Activated naive CD8-positive, alpha-beta T cell treated with anti-CD3 and anti-CD28 coated beads for 36 hours (primary cell): ENCODE measurements around the gene PADI3. TPM values are rescaled to one million over a fixed set of nuclear protein-coding genes. Genes with fewer than 3 reads are reported as not detected.

Experiments
- DNase-seq: peaks from one replicate; pipeline ENCODE4 v3.0.0; 2021
- H3K27ac Mint-ChIP-seq: one replicate; pipeline ENCODE4 v1.8.0; 2022; ENCODE audit warnings: mild to moderate bottlenecking, moderate library complexity, mixed read lengths
- H3K27me3 Mint-ChIP-seq: one replicate; pipeline ENCODE4 v1.8.0; 2022; ENCODE audit warnings: mild to moderate bottlenecking, mixed read lengths
- H3K36me3 Mint-ChIP-seq: one replicate; pipeline ENCODE4 v1.8.0; 2021; ENCODE audit warnings: mild to moderate bottlenecking, mixed read lengths
- H3K4me1 Mint-ChIP-seq: one replicate; pipeline ENCODE4 v1.8.0; 2021; ENCODE audit warnings: mixed read lengths
- H3K4me3 Mint-ChIP-seq: one replicate; pipeline ENCODE4 v1.8.0; 2022; ENCODE audit warnings: mild to moderate bottlenecking, moderate library complexity, mixed read lengths
- H3K9me3 Mint-ChIP-seq: one replicate; pipeline ENCODE4 v1.8.0; 2022; ENCODE audit warnings: mixed read lengths
- total RNA-seq, 2 experiments: library from RNA; stranded (reverse); gene quantifications; one replicate each; pipeline ENCODE4 v1.2.3, GENCODE V29; 2021

PADI3 gene, protein sequence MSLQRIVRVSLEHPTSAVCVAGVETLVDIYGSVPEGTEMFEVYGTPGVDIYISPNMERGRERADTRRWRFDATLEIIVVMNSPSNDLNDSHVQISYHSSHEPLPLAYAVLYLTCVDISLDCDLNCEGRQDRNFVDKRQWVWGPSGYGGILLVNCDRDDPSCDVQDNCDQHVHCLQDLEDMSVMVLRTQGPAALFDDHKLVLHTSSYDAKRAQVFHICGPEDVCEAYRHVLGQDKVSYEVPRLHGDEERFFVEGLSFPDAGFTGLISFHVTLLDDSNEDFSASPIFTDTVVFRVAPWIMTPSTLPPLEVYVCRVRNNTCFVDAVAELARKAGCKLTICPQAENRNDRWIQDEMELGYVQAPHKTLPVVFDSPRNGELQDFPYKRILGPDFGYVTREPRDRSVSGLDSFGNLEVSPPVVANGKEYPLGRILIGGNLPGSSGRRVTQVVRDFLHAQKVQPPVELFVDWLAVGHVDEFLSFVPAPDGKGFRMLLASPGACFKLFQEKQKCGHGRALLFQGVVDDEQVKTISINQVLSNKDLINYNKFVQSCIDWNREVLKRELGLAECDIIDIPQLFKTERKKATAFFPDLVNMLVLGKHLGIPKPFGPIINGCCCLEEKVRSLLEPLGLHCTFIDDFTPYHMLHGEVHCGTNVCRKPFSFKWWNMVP
- not detected for total RNA-seq

DNA sequence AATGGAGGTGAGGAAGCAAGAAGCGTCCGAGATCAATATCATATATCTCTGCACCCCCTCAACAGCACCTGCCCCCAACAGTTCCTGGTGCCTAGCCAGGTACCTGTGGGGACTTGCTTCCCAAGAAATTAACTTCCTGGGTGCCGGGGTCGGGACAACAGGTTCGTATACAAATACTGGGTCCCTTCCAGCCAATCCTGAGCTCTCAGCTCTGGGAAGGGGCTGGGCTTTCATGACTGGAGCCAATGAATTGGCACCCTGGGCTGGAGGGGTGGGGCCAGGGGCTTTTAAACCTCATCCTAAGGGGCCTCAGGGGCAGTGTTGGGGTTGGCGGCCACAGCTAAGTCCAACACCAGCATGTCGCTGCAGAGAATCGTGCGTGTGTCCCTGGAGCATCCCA lies at the start of gene PADI3:
Gene PADI3 (plus strand): TSS at position 318 of the 400 bp plus-strand sequence. CDS start 40 bp downstream, at position 358.
- no peak within 1 kb of the TSS for H3K4me3 Mint-ChIP-seq
- DNase-seq = no peak

DNA sequence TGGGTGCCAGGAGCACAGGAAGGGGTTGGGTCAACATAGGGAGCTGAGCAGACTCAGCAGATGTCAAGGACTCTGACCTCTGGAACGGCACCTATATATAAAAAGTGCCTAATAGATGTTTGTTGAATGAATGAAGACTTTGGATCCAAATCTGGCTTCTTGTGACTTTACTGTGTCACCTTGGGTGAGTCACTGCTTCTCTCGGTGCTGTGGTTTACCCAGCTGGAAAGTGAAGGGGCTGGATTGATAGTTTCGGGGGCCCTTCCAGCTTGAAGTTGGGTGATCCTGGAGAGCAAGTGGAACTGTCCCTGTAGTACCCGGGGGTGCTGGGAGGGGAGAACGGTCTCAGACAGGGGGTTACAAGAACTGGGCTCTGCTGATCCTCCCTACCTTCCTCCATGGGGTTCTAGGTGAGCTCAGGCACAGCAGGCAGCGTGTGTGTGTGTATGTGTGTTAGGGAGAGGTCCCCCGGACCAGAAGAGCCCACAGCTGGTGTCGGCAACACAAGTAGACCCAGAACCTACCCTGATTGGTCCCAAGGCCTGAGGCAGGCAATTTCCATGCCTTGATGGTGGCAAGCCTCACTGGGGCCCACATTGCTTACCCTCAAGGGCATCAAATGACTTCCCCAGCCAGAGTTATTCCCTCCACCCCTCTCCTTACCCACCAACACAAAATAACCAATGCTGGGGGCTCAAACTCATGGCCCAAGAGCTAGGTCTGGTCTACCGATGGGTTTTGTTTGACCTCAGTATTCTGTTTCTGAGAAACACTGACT lies 49.4 kb upstream of the PADI3 start:
- Mint-ChIP-seq H3K27me3 (peaks cover 25% of the 10 kb centered on the region), H3K4me3 (no peak overlapping the region), H3K9me3 (no peaks in the 10 kb centered on the region), H3K27ac (no peak overlapping the region), H3K4me1 (peaks cover 31% of the 10 kb centered on the region), H3K36me3 (no peaks in the 10 kb centered on the region)
- DNase-seq = peak; percentile 18

More for the DNA sequence above, at the start of gene PADI3:
- Mint-ChIP-seq H3K4me1 (no peaks in the 10 kb centered on the region), H3K27me3 (peaks cover 11% of the 10 kb centered on the region), H3K9me3 (no peaks in the 10 kb centered on the region), H3K36me3 (no peaks in the 10 kb centered on the region), H3K27ac (no peak within 1 kb of the TSS)

DNA sequence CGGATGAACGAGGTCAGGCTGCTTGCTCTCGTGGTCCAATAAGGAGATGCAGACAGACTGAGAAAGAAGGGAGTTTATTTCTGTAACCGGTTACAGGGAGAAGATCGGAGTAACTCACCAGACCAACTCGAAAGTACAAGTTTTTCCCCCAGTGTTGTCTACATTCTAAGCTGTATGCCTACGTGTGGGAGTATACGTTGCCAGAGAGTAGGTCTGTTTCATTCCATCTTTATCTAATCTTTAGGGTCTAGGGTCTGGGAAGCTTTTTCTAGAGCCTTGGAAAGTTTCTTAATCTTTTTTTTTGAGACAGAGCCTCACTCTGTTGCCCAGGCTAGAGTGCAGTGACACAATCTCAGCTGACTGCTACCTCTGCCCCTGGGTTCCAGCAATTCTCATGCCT lies 48.7 kb upstream of the PADI3 start:
- Mint-ChIP-seq H3K27me3 (peaks cover 28% of the 10 kb centered on the region), H3K4me3 (no peak overlapping the region), H3K4me1 (peaks cover 31% of the 10 kb centered on the region), H3K27ac (no peak overlapping the region), H3K36me3 (no peaks in the 10 kb centered on the region), H3K9me3 (no peaks in the 10 kb centered on the region)
- DNase-seq = no peak

DNA sequence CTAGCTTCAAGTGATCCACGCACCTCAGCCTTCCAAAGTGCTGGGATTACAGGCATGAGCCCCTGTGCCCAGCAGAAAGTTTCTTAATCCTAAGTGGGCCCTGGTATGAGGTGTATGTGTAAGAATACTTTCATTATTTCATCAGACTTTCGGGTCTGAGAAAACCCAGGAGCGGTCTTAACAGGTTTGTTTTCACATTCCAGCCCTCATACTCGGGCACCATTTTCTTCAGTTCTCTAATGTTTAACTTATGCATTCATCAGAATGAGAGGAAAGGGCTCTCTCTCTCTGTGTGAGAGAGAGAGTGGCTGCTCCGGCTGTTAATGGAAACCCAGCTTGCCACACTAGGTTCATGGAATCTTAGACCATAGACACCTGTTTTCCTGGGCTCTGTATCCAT lies 48.1 kb upstream of the PADI3 start:
- DNase-seq = no peak
- peaks cover 31% of the 10 kb centered on the region for H3K4me1 Mint-ChIP-seq
- H3K4me3 Mint-ChIP-seq = no peak overlapping the region
- H3K27me3 Mint-ChIP-seq = peaks cover 32% of the 10 kb centered on the region
- no peaks in the 10 kb centered on the region for H3K36me3 Mint-ChIP-seq
- no peaks in the 10 kb centered on the region for H3K9me3 Mint-ChIP-seq
- no peak overlapping the region for H3K27ac Mint-ChIP-seq

DNA sequence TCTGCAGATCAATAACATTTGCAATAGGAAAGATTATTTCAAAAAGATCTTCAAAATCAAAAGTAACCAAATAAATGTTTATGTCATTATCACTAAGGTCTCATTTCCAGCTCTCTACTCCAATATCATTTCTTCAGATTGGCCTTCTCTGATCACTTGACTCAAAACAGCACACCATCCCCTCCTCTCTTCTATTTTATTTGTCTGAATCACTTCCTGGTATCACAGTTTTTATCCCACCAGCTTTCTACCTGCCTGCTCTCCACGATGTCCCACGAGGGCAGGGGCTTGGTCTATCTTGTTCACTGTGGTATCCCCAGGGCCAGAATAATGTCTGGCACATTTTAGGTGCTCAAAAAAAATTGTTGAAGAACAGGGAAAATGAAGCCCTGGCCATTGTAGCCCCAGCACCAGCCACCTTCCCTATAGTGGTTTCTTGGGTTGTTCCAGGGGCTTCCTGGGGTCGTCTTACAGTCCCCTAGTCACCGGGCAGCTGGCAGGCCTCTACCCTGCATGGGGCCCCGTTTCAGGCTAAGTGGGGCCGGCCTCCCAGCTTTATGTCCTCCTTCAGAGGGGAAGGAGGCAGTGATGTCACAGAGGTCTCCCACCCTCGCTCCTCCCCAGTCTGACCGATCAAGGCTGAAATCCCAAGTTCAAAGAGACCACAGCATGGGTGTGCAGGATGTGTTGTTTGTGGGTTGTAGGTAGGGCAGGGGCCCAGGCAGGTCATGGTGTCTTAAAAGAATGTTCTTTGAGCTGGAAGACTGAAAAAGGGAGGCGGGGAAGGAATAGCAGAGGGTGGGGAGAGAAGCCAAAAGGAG lies 47.5 kb upstream of the PADI3 start:
- peak overlapping the region; percentile 55 for H3K27ac Mint-ChIP-seq
- H3K9me3 Mint-ChIP-seq = no peaks in the 10 kb centered on the region
- no peaks in the 10 kb centered on the region for H3K36me3 Mint-ChIP-seq
- peak overlapping the region; percentile 44 for H3K4me3 Mint-ChIP-seq
- peaks cover 31% of the 10 kb centered on the region for H3K4me1 Mint-ChIP-seq
- peaks cover 38% of the 10 kb centered on the region for H3K27me3 Mint-ChIP-seq
- DNase-seq = peak; percentile 43

DNA sequence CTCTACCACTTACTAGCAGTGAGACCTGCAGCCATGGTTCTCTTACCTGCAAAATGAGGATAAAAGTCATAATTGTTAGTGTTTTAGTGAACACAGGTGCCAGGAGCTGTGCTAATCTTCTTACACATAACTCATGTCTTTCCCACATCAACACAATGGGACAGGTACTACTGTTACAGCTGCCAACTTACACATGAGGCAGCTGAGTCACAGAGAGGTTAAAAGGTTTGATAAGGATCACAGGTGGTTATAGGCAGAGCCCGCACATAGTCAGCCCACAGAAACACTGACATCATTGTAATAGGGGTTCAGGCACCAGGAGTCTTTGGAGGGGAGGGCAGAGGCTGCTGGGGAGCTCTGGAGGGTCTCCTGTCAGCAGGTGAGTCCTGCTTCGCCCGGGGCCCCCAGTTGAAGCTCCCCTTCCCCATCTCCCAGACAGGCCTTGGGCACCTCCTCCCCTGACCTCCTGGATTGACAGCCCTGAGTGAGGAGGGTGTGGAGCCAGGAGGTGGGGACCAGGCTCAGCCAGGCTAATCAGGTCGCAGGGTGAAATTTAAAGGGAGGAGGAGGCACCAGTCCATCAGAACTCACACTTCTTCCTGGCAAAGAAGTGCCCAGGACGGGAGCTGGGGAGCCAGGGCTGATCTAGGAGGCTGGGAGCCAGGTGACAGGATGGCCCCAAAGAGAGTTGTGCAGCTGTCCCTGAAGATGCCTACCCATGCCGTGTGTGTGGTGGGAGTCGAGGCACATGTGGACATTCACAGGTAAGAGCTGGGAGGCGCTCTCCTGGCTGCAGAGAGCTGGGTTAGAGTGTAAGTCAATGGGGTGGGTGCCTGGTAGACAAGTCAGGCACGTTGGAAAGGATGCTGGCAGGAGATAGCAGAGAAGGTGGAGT lies 44.1 kb upstream of the PADI3 start, which contains the start of gene PADI1:
Gene PADI1 (plus strand): TSS at position 583 of the 895 bp plus-strand sequence. CDS start 90 bp downstream, at position 673.
- H3K36me3 Mint-ChIP-seq = no peaks in the 10 kb centered on the region
- DNase-seq = no peak
- peaks cover 47% of the 10 kb centered on the region for H3K27me3 Mint-ChIP-seq
- no peak within 1 kb of the TSS for H3K27ac Mint-ChIP-seq
- no peak within 1 kb of the TSS for H3K4me3 Mint-ChIP-seq
- peaks cover 37% of the 10 kb centered on the region for H3K4me1 Mint-ChIP-seq
- H3K9me3 Mint-ChIP-seq = no peaks in the 10 kb centered on the region

DNA sequence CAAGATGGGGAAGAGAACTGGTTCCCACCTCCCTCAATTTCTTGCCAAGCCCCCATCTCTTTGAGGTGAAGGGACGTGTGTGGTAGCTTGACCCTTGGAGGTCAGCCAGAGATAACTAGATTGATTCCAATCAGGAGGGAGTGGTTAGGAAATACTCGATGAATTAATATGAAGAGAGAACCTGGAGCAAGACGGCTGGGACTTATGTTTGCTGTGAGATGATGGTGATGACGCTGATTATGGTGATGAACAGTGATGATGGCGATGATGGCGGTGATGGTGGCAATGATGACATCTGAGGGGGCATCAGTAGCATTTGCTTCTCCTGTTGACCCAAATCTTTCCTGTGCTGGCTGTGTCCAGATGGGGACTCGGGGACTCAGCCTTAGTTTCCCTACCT lies 43.2 kb upstream of the PADI3 start:
- Mint-ChIP-seq H3K36me3 (no peaks in the 10 kb centered on the region), H3K4me3 (no peak overlapping the region), H3K9me3 (no peaks in the 10 kb centered on the region), H3K27ac (no peak overlapping the region), H3K4me1 (peaks cover 36% of the 10 kb centered on the region), H3K27me3 (peaks cover 55% of the 10 kb centered on the region)
- DNase-seq = no peak

DNA sequence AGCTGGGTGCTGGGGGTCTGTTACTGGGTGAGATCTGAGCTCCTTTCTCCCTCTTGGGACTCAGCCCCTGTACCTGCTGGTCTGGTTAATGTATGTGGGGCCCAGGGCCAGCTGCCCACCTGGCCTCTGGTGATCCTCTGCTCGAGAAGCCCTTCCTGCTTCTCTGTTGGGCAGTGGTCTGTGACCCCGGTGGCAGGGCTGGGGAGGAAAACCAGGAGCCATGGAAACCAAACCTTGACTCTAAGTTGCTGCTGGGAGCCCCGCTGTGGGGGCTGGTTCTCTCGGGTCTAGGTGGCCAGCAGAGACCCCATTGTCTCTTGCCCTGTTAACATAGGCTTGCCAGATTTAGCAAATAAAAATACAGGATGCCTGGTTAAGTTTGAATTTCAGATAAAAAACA lies 42.7 kb upstream of the PADI3 start:
- no peak overlapping the region for H3K4me3 Mint-ChIP-seq
- no peaks in the 10 kb centered on the region for H3K36me3 Mint-ChIP-seq
- H3K9me3 Mint-ChIP-seq = no peaks in the 10 kb centered on the region
- no peak for DNase-seq
- H3K4me1 Mint-ChIP-seq = peaks cover 32% of the 10 kb centered on the region
- H3K27me3 Mint-ChIP-seq = peaks cover 57% of the 10 kb centered on the region
- no peak overlapping the region for H3K27ac Mint-ChIP-seq

DNA sequence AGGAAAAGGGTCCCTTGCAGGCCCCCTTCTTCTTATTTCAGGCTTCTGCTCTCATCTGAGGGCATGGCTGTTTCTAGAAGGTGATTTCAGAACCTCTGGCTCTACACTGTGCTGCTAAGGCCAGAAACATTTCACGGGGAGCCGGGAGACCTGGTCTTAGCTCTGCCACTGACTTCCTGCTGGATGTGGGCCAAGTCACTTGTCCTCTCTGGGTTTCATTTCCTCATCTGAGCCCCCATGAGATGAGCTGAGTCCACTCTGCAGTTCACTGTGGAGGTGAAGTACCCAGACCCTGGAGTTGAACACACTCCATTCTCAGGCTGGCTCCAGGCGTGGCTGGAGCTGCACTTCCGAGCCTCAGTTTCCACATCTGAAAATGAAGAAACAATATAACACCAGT lies 41.9 kb upstream of the PADI3 start:
- Mint-ChIP-seq H3K9me3 (no peaks in the 10 kb centered on the region), H3K4me3 (no peak overlapping the region), H3K27me3 (peaks cover 55% of the 10 kb centered on the region), H3K36me3 (no peaks in the 10 kb centered on the region), H3K27ac (no peak overlapping the region), H3K4me1 (peaks cover 32% of the 10 kb centered on the region)
- no peak for DNase-seq

DNA sequence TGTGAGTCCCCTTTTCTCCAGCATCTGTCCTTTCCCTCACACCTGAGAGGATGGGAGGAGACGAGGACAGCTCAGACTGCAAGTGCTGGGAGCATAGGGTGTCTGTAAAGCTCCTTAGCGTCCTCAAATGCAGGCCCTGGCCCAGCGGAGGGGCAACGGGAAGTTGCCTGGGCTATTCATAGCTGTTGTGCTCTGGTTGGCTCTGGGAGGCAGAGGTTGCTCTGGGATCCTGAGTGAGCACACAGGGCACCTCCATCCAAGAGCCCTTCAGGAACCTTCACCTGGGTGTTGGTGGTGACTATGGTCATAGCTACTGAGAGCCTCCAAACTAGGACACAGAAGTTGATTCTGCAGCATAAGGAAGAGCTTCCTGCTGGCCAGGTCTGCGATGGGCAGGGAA lies 41.4 kb upstream of the PADI3 start:
- no peak for DNase-seq
- Mint-ChIP-seq H3K27ac (no peak overlapping the region), H3K36me3 (no peaks in the 10 kb centered on the region), H3K27me3 (peaks cover 60% of the 10 kb centered on the region), H3K9me3 (no peaks in the 10 kb centered on the region), H3K4me1 (peaks cover 35% of the 10 kb centered on the region), H3K4me3 (peak overlapping the region; percentile 6)

DNA sequence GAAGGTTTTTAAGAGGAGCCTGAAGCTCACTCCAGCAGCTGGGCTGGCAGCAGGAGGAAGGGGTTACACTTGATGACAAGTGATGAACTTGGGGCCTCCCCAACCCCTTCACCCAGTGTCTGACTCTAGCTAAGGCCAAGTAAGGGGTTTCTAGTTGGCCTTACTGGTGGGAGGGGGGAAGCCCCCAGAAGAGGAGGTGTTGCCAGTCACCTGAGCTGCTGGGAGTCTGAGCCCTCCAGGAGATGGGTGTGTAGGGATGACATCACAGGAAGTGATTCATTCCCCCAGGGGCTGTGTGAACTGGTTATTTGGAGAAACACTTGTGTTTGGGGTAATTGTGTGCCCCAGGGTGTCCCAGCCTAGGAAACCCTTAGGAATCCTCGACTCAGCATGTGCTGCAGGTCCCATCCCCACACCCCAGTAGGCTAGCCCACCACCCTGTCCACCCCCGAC lies 40.9 kb upstream of the PADI3 start:
- Mint-ChIP-seq H3K36me3 (no peaks in the 10 kb centered on the region), H3K27ac (peak overlapping the region; percentile 78), H3K27me3 (peaks cover 60% of the 10 kb centered on the region), H3K4me3 (peak overlapping the region; percentile 6), H3K9me3 (no peaks in the 10 kb centered on the region), H3K4me1 (peaks cover 36% of the 10 kb centered on the region)
- peak; percentile 77 for DNase-seq

DNA sequence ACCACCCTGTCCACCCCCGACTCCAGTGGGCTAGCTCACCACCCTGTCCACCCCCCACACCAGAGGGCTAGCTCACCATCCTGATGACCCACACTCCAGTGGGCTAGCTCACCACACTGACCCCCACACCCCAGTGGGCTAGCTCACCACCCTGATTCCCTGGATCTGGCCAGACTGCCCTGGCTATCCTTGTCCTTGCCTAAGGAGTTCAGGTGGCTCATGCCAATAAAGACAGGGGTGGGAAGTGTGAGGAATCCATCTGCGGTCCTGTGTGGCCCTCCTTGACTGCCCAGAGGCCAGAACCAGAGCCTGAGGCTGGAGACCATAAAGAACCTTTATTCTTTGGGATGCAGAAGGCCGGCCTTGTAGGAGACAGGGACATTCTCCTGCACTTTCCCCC lies 40.4 kb upstream of the PADI3 start:
- H3K4me1 Mint-ChIP-seq = peaks cover 41% of the 10 kb centered on the region
- H3K36me3 Mint-ChIP-seq = no peaks in the 10 kb centered on the region
- no peak overlapping the region for H3K4me3 Mint-ChIP-seq
- peak overlapping the region; percentile 78 for H3K27ac Mint-ChIP-seq
- DNase-seq = no peak
- H3K9me3 Mint-ChIP-seq = no peaks in the 10 kb centered on the region
- H3K27me3 Mint-ChIP-seq = peaks cover 62% of the 10 kb centered on the region

DNA sequence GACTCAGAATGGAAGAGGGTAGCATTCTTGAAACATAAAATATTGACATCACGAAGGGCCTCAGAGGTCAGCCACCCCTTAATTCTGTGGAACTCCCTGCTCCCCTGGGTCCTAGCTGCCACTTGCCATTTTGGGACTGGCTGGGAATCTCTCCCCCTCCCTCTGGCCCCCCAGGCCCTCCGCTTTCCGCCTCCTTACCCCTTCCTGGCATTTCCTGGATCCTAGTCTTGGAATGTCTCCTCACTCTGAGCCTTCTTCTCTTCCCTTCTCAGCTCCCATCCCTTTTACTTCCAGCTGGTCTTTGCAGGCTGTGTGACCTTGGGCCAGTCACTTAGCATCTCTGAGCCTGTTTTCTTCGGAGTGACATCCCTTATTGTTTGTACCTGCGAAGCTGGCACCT lies 39.5 kb upstream of the PADI3 start:
- H3K27me3 Mint-ChIP-seq = peaks cover 64% of the 10 kb centered on the region
- H3K4me3 Mint-ChIP-seq = no peak overlapping the region
- H3K4me1 Mint-ChIP-seq = peaks cover 45% of the 10 kb centered on the region
- no peaks in the 10 kb centered on the region for H3K36me3 Mint-ChIP-seq
- DNase-seq = no peak
- no peak overlapping the region for H3K27ac Mint-ChIP-seq
- H3K9me3 Mint-ChIP-seq = no peaks in the 10 kb centered on the region
